Gastroesophageal sphincter (tissue), 3 donors: ENCODE results near the gene KCNIP3.

Source experiments
- CTCF ChIP-seq, 4 experiments: fragments of 200-600 bp in 2 of 4; fragments of 450-650 bp in 2 of 4; sonication (generic) in 1 of 4; IDR thresholded peaks; one replicate each; pipeline ENCODE4 v1.5.1; 2017 to 2019; ENCODE audit warnings: antibody characterized with exemption in 4 of 4, mild to moderate bottlenecking in 2 of 4, moderate library complexity in 2 of 4
- EP300 ChIP-seq: sonication (generic); formaldehyde crosslinking; IDR thresholded peaks from one replicate; pipeline ENCODE4 v1.6.1; 2017; ENCODE audit warnings: antibody characterized with exemption, mild to moderate bottlenecking

- no peak for TF ChIP-seq CTCF (IDR thresholded peaks at IDR 0.05)
- TF ChIP-seq EP300: no peak
These were observed 60.7 kb downstream of the KCNIP3 start for GRCh38 chr2:95357717-95358280.
